ENCODE results near the gene NUDC. TPM values are rescaled to one million over a fixed set of nuclear protein-coding genes. Genes with fewer than 3 reads are reported as not detected.

Gene NUDC
- total and polyA plus RNA-seq, 9 of the 15 experiments (the other 6 are each of a cell fraction or from before 2014, with no cell fraction given): 9.8 to 234 (median 149) TPM

DNA sequence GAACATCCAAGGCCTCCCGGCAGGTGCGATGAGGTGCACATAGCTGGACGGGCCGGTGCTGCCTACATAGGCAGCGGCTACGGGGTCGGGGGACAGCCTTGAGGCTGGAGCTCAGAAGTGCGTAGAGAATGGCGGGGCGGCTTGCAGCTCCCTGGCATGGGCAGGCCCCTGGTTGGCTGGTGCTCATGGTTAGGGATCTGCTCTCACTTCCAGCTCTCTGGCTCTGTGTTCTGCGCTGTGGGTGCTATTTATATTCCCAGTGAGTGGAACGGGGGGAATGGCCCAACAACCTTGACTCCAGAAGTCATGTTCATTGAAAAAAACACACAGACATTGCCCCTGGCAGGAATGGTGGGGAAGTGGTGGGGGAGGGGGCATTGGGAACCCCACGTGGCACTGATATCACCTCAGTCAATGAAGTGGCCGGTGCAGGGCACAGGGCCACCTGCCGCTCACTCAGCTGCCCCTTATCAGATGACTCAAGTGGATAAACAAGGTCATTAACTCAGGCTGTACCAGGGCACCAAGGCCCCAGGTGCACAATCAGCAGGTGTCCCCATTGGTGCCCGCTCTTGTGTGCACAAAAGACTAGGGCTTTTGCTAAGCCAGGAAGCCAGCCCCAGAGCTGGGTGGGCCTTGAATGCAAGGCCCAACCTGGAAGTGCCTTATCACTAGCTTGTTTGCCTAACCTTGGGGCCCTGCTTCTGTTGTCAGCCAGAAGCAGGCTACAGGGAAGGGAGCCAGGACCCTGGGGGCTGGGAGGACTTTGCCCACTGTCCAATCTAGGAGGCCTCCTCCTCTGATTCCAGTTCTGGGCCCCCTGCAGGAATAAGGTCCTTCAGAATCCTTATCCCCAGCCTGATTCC lies 7.6 kb upstream of the NUDC start, which contains the start of gene NR0B2 (continued):
- TF ChIP-seq THRA (IDR thresholded peaks at IDR 0.05) (no peak), ERF (CRISPR knock-in tag; IDR thresholded peaks at IDR 0.05) (0 out of 2 replicates have a peak, but pooled peaks have one; percentile 18), TRIM28 (IDR thresholded peaks at IDR 0.05) (no peak), CEBPG (CRISPR knock-in tag; IDR thresholded peaks at IDR 0.05) (no peak), CEBPG (tag; conservative IDR thresholded peaks at IDR 0.05 in 1 of 2, IDR thresholded peaks at IDR 0.05 in 1 of 2) (no peak), RBM15 (IDR thresholded peaks at IDR 0.05; ENCODE audit: insufficient read depth, low read length) (no peak), GABPB2 (CRISPR knock-in tag; conservative IDR thresholded peaks at IDR 0.05) (no peak; the same call in 1 of the 2 replicates), TAF15 (IDR thresholded peaks at IDR 0.05; ENCODE audit: low read depth, low read length) (no peak), ZBTB40 (IDR thresholded peaks at IDR 0.05) (no peak), ZBTB40 (CRISPR knock-in tag; IDR thresholded peaks at IDR 0.05) (no peak), NBN (IDR thresholded peaks at IDR 0.05; ENCODE audit: low read depth) (no peak), ELF2 (CRISPR knock-in tag; IDR thresholded peaks at IDR 0.05) (no peak), SIN3A (IDR thresholded peaks at IDR 0.05; ENCODE audit: borderline replicate concordance in 2 of 2, control insufficient read depth in 1 of 2, low read depth in 2 of 2, low read length in 2 of 2) (no peak), NUFIP1 (IDR thresholded peaks at IDR 0.05; ENCODE audit: partially characterized antibody) (no peak), TFAP4 (CRISPR knock-in tag; IDR thresholded peaks at IDR 0.05; ENCODE audit: borderline replicate concordance) (peak; percentile 65; the same call in 1 of the 2 replicates), SRSF9 (IDR thresholded peaks at IDR 0.05; ENCODE audit: borderline replicate concordance, low read depth, low read length) (no peak)
